ENCODE measurements around the gene PPP2R5C. TPM values are rescaled to one million over a fixed set of nuclear protein-coding genes. Genes with fewer than 3 reads are reported as not detected.
"Not testable (repeated sequence)": the region's sequence is repeated elsewhere in the genome, so short reads cannot be mapped to it uniquely, and the experiment has no call there.

The PPP2R5C gene
- total RNA-seq, 1 donor from 2014 or later = 170 TPM

DNA sequence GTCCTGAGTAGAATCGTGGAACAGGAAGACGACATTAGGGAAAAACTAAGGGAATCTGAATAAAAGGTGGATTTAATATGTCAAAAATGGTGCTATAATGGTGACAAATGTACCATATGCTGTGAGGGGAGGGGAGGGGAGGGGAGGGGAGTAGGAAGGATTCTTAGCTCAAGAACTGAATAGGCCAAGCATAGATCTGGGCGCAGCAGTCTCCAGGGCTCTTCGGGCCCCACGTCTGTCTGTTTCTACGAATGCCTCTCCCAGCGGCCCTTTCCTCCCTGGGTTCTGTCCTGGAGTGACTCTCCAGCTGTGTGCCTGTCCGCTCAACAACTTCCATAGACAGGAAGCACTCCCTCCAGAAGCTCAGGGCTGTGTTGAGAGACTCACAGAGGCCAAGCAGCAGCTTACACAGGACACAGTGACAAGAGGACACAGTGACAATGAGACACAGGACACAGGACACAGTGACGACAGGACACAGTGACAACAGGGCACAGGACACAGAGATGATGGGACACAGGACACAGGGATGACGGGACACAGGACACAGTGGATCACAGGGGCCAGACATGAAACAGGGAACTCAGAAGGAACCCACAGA is 42.4 kb upstream of the PPP2R5C start:
- Mint-ChIP-seq H3K27ac (no peak overlapping the region), H3K9me3 (peaks cover 4% of the 10 kb centered on the region), H3K4me3 (ENCODE audit: low read depth) (no peak overlapping the region), H3K4me1 (ENCODE audit: low read depth) (peaks cover 35% of the 10 kb centered on the region), H3K27me3 (ENCODE audit: low read depth) (no peaks in the 10 kb centered on the region), H3K36me3 (ENCODE audit: low read depth) (no peaks in the 10 kb centered on the region)
- intact Hi-C loops (cut with micrococcal nuclease) = no loop called here
- DNase-seq (ENCODE audit: low spot score) = peak; percentile 7

DNA sequence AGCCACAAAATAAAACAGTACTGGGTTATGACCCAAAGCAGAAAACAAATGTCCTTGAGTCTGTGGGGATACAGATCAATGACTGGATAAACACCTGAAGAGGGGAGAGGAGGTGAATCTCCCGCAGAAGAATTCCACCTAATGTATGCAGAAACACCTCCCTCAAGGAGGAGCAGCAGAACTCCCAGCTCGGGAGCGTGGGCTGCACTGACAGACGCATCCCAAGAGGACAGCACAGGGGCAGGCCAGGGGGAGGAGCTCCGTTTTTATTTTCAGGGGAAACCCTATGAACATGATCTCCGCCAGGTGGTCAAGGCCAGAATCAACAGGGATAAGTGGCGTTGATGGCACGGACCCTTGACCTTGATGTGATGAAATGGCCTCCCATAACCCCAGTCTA is 41.8 kb upstream of the PPP2R5C start:
- Mint-ChIP-seq H3K27me3 (ENCODE audit: low read depth) (no peaks in the 10 kb centered on the region), H3K9me3 (no peaks in the 10 kb centered on the region), H3K36me3 (ENCODE audit: low read depth) (no peaks in the 10 kb centered on the region), H3K4me1 (ENCODE audit: low read depth) (peaks cover 35% of the 10 kb centered on the region), H3K4me3 (ENCODE audit: low read depth) (no peak overlapping the region), H3K27ac (no peak overlapping the region)
- intact Hi-C loops (cut with micrococcal nuclease) = loop anchor here (5.0 kb wide), 1 partner anchor 598 kb away; the partner anchor contains the start of gene ZNF839
- no peak for DNase-seq (ENCODE audit: low spot score)

DNA sequence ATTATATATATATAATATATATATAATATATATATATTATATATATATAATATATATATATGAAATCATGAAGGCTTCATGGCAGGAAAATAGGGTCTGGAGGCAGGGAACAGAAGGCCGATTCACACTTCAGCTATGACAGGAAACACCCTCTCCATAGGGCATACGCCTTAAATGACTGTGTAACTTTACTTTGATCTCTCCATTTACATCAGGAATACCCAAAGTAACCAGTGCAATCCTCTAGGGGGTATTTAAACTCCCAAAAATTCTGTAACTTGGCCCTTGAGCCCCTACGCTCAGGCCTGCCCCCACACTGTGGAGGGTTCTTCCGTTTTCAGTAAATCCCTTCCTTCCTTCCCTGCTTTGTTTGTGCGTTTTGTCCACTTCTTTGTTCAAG is 40.4 kb upstream of the PPP2R5C start:
- no peaks in the 10 kb centered on the region for H3K9me3 Mint-ChIP-seq
- no peaks in the 10 kb centered on the region for H3K27me3 Mint-ChIP-seq (ENCODE audit: low read depth)
- intact Hi-C loops (cut with micrococcal nuclease) = loop anchor here (5.0 kb wide), 1 partner anchor 596 kb away; the partner anchor contains the start of gene ZNF839
- no peak overlapping the region for H3K4me3 Mint-ChIP-seq (ENCODE audit: low read depth)
- DNase-seq (ENCODE audit: low spot score) = no peak
- H3K36me3 Mint-ChIP-seq (ENCODE audit: low read depth) = no peaks in the 10 kb centered on the region
- no peak overlapping the region for H3K27ac Mint-ChIP-seq
- peaks cover 33% of the 10 kb centered on the region for H3K4me1 Mint-ChIP-seq (ENCODE audit: low read depth)

DNA sequence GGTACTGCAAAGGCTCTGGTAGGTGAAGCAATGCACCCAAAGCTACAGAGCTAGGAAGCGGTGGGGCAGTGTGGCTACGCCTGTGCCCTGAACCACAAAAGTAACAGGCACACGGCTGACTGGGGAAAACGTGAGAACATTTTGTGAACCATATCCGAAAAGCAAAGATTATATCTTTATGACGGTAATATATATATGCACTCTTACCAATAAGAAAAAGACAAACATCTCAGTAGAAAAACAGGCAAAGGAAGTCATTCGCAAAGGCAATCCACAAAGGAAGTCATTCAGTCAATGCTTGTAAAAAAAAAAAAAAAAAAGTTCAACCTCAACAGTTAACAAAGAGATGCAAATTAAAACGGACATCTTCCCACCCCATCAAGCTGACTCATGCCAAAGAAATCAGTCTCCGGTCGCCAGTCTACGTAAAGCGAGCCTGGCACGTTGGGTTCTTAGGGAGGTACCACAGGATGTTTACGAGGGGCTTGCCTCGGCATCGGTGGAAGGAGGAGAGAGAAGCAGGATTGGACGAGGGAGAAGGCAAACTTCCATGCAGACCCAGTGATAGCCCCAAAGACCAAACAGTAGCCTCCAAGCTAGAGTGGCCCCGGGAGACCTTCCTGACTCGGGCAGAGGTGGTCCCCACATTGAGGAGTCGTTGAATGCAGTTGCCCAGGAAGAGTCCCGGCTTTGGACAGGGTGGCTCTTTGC is 39.4 kb upstream of the PPP2R5C start:
- intact Hi-C loops (cut with micrococcal nuclease) = loop anchor here (1.0 to 5.0 kb wide), 4 partner anchors 9 to 595 kb away; partner anchors contain the start of gene ZNF839
- Mint-ChIP-seq H3K4me1 (ENCODE audit: low read depth) (peaks cover 42% of the 10 kb centered on the region), H3K9me3 (no peaks in the 10 kb centered on the region), H3K36me3 (ENCODE audit: low read depth) (no peaks in the 10 kb centered on the region), H3K27ac (peak overlapping the region; percentile 98), H3K4me3 (ENCODE audit: low read depth) (peak overlapping the region; percentile 76), H3K27me3 (ENCODE audit: low read depth) (no peaks in the 10 kb centered on the region)
- peak; percentile 79 for DNase-seq (ENCODE audit: low spot score)

DNA sequence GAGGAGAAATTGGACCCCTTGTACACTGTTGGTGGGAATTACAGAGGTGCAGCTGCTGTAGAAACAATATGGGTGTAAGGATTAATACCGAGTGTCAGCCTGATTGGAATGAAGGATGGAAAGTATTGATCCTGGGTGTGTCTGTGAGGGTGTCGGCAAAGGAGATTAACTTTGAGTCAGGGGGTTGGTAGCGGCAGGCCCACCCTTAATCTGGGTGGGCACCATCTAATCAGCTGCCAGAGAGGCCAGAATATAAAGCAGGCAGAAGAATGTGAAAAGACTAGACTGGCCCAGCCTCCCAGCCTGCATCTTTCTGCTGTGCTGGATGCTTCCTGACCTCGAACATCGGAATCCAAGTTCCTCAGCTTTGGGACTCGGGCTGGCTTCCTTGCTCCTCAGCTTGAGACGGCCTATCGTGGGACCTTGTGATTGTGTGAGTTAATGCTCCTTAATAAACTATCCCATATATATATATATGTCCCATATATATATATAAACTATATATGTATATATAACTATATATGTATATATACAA is 38.4 kb upstream of the PPP2R5C start:
- intact Hi-C loops (cut with micrococcal nuclease) = loop anchor here (2.0 to 5.0 kb wide), 2 partner anchors 96 to 594 kb away; partner anchors contain the start of gene ZNF839
- H3K36me3 Mint-ChIP-seq (ENCODE audit: low read depth) = no peaks in the 10 kb centered on the region

DNA sequence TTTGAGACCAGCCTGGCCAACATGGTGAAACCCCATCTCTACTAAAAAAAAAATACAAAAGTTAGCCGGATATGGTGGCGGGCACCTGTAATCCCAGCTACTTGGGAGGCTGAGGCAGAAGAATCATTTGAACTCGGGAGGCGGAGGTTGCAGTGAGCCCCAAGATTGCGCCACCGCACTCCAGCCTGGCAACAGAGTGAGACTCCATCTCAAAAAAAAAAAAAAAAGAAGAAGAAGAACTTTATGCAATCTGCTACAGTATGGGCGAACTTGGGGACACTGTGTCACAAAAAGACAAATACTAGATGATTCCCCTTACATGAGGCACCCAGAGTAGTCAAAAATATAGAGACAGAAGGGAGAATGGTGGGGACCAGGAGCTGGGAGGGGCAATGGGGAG is 35.9 kb upstream of the PPP2R5C start:
- Mint-ChIP-seq H3K4me1 (ENCODE audit: low read depth) (peaks cover 51% of the 10 kb centered on the region), H3K27ac (peak overlapping the region; percentile 13)
- H3K27me3 Mint-ChIP-seq (ENCODE audit: low read depth); DNase-seq (ENCODE audit: low spot score); H3K36me3 Mint-ChIP-seq (ENCODE audit: low read depth); intact Hi-C loops (cut with micrococcal nuclease); H3K9me3 Mint-ChIP-seq; H3K4me3 Mint-ChIP-seq (ENCODE audit: low read depth): not testable (repeated sequence)

More for the DNA sequence above, 38.4 kb upstream of the PPP2R5C start:
- H3K27me3 Mint-ChIP-seq (ENCODE audit: low read depth) = no peaks in the 10 kb centered on the region
- peak overlapping the region; percentile 73 for H3K27ac Mint-ChIP-seq
- peak; percentile 7 for DNase-seq (ENCODE audit: low spot score)
- no peak overlapping the region for H3K4me3 Mint-ChIP-seq (ENCODE audit: low read depth)
- peaks cover 41% of the 10 kb centered on the region for H3K4me1 Mint-ChIP-seq (ENCODE audit: low read depth)
- H3K9me3 Mint-ChIP-seq = no peaks in the 10 kb centered on the region

DNA sequence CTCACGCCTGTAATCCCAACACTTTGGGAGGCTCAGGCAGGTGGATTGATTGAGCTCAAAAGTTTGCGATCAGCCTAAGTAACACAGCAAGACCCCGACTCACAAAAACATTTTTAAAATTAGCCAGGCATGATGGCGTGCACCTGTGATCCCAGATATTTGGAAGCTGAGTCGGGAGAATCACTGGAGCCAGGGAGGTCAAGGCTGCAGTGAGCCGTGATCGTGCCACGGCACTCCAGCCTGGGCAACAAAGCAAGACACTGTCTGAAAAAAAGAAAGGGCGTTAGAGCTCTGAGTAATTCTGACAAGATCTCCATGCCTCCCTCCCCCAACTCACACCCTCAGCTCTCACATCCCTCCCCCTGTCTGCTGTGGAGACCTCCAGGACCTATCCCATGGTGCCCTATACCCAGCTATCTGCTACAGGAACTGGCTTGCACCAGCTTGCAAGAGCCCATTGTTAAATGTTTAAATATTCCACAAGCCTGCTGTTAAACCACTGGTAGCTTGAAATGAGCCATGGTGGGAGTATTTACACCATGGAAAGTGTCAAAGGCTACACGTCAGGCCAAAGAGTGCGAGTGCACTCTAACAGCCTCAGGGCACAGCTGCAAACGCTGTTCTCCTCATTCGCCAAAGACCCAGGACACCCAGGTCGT is 35.1 kb upstream of the PPP2R5C start:
- Mint-ChIP-seq H3K4me3 (ENCODE audit: low read depth) (no peak overlapping the region), H3K27ac (no peak overlapping the region), H3K9me3 (peaks cover 6% of the 10 kb centered on the region), H3K4me1 (ENCODE audit: low read depth) (peaks cover 55% of the 10 kb centered on the region), H3K36me3 (ENCODE audit: low read depth) (no peaks in the 10 kb centered on the region), H3K27me3 (ENCODE audit: low read depth) (no peaks in the 10 kb centered on the region)
- intact Hi-C loops (cut with micrococcal nuclease) = no loop called here
- DNase-seq (ENCODE audit: low spot score) = no peak

DNA sequence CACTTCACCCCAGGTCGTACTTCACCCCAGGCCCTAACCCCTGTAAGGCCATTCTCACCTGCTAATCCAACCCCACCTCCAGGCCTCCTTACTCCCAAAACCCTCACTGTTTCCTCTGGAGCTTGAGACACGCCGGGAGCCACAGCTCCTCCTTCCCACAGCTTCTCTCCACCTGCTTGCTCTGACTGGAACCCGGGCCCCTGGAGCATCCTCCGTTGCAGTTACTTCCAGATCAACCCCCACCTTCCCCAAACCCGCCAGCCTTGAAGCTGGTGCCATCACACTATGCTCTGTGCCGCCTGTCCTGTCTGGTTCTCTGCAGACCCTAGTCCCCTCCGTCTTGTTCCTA is 34.6 kb upstream of the PPP2R5C start:
- peaks cover 56% of the 10 kb centered on the region for H3K4me1 Mint-ChIP-seq (ENCODE audit: low read depth)
- no peak for DNase-seq (ENCODE audit: low spot score)
- H3K36me3 Mint-ChIP-seq (ENCODE audit: low read depth) = no peaks in the 10 kb centered on the region
- H3K4me3 Mint-ChIP-seq (ENCODE audit: low read depth) = no peak overlapping the region
- no peak overlapping the region for H3K27ac Mint-ChIP-seq
- peaks cover 6% of the 10 kb centered on the region for H3K9me3 Mint-ChIP-seq
- H3K27me3 Mint-ChIP-seq (ENCODE audit: low read depth) = no peaks in the 10 kb centered on the region
- intact Hi-C loops (cut with micrococcal nuclease) = no loop called here

DNA sequence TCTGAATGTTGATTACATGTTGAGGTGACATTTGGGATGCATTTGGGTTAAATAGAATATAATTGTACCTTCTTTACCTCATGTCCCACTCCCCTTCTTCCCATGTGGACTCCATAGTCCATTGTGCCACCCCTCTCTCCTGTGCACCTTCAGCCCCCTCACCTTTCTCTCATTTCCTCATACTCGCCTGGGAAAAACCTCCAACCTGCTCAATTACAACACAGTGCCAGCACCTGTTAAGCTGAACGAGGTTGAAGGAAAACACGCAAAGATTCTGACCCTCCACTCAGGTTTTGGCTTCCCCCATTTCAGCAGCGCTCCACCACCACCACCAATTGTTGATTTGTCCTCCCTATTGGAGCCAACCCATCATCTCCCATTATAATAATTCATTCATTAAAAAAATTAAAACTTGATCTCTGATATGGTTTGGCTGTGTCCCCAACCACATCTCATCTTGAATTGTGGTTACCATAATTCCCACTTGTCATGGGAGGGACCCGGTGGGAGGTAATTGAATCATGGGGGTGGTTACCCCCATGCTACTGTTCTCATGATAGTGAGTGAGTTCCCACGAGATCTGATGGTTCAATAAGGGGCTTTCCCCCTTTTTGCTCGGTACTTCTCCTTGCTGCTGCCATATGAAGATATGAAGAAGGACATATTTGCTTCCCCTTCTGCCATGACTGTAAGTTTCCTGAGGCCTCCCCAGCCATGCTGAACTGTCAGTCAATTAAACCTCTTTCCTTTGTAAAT is 33.7 kb upstream of the PPP2R5C start:
- no peak overlapping the region for H3K27ac Mint-ChIP-seq
- H3K36me3 Mint-ChIP-seq (ENCODE audit: low read depth) = no peaks in the 10 kb centered on the region
- intact Hi-C loops (cut with micrococcal nuclease) = no loop called here
- peaks cover 6% of the 10 kb centered on the region for H3K9me3 Mint-ChIP-seq
- no peak for DNase-seq (ENCODE audit: low spot score)
- H3K4me1 Mint-ChIP-seq (ENCODE audit: low read depth) = peaks cover 56% of the 10 kb centered on the region
- H3K4me3 Mint-ChIP-seq (ENCODE audit: low read depth) = no peak overlapping the region
- no peaks in the 10 kb centered on the region for H3K27me3 Mint-ChIP-seq (ENCODE audit: low read depth)

DNA sequence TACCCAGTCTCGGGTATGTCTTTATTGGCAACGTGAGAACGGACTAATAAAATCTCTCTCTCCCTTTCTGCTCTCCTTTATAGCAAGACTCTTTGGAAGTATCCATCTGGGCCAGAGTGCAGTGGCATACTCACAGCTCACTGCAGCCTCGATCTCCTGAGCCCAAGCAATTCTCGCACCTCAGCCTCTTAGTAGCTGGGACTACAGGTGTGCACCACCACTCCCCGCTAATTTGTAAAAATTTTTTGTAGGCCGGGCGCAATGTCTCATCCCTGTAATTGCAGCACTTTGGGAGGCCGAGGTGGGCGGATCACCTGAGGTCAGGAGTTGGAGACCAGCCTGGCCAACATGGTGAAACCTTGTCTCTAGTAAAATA is 33.2 kb upstream of the PPP2R5C start:
- no peak overlapping the region for H3K4me3 Mint-ChIP-seq (ENCODE audit: low read depth)
- no peaks in the 10 kb centered on the region for H3K36me3 Mint-ChIP-seq (ENCODE audit: low read depth)
- DNase-seq (ENCODE audit: low spot score) = no peak
- peaks cover 57% of the 10 kb centered on the region for H3K4me1 Mint-ChIP-seq (ENCODE audit: low read depth)
- H3K9me3 Mint-ChIP-seq = peaks cover 6% of the 10 kb centered on the region
- intact Hi-C loops (cut with micrococcal nuclease) = no loop called here
- no peak overlapping the region for H3K27ac Mint-ChIP-seq
- no peaks in the 10 kb centered on the region for H3K27me3 Mint-ChIP-seq (ENCODE audit: low read depth)

DNA sequence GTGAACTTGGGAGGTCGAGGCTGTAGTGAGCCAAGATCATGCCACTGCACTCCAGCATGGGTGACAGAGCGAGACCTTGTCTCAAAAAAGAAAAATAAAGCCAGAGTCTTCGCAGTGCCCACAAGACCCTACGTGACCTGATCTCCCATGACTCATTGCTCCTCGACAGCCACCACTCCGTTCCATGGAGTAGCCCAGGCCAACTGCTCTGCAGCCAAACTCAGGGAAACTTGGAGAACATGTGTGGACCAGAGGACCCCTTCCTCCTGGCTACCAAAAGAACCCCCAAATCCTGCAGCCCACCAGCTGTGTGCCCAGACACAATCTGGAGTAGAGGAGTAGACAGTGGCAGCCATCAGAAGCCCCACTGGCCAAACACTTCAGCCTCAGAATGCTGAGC is 32.1 kb upstream of the PPP2R5C start:
- H3K4me3 Mint-ChIP-seq (ENCODE audit: low read depth) = no peak overlapping the region
- DNase-seq (ENCODE audit: low spot score) = no peak
- no peaks in the 10 kb centered on the region for H3K27me3 Mint-ChIP-seq (ENCODE audit: low read depth)
- intact Hi-C loops (cut with micrococcal nuclease) = no loop called here
- peak overlapping the region; percentile 74 for H3K27ac Mint-ChIP-seq
- H3K9me3 Mint-ChIP-seq = peaks cover 6% of the 10 kb centered on the region
- H3K36me3 Mint-ChIP-seq (ENCODE audit: low read depth) = no peaks in the 10 kb centered on the region
- peaks cover 62% of the 10 kb centered on the region for H3K4me1 Mint-ChIP-seq (ENCODE audit: low read depth)

DNA sequence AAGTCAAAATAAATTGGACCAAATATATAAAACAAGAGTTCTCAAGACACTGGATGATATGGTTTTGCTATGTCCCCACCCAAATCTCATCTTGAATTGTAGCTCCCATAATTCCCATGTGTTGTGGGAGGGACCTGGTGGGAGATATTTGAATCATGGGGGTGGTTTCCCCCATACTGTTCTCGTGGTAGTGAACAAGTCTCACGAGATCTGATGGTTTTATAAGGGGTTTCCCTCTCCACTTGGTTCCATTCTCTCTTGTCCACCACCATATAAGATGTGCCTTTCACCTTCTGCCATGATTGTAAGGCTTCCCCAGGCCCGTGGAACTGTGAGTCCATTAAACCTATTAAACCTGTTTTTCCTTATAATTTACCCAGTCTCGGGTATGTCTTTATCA is 31.4 kb upstream of the PPP2R5C start:
- peaks cover 62% of the 10 kb centered on the region for H3K4me1 Mint-ChIP-seq (ENCODE audit: low read depth)
- H3K9me3 Mint-ChIP-seq = not testable (repeated sequence)

More for the DNA sequence above, 31.4 kb upstream of the PPP2R5C start:
- peak overlapping the region; percentile 93 for H3K27ac Mint-ChIP-seq
- not testable (repeated sequence) for H3K36me3 Mint-ChIP-seq (ENCODE audit: low read depth); H3K27me3 Mint-ChIP-seq (ENCODE audit: low read depth); H3K4me3 Mint-ChIP-seq (ENCODE audit: low read depth); DNase-seq (ENCODE audit: low spot score)
- intact Hi-C loops (cut with micrococcal nuclease) = loop anchor here (2.0 to 5.0 kb wide), 2 partner anchors 31 to 147 kb away; partner anchors contain the start of gene PPP2R5C

All from activated T-helper 2 cell treated with anti-CD3 and anti-CD28 coated beads, Interferon-gamma antibody, Interleukin-2, Interleukin-4, amounts not matched to agents 10 μg/mL and 5 μg/mL and 100 μg/mL, durations not matched to agents 14 hours and 24 hours and 36 hours (primary cell).